NCI-H1417 treated with DMSO at 0.1 percent for 48 hours (cell line): ENCODE measurements around the gene TTLL6.
"Not testable (repeated sequence)": the region's sequence is repeated elsewhere in the genome, so short reads cannot be mapped to it uniquely, and the experiment has no call there.

Experiments
- DNase-seq: peaks from one replicate; lab custom pipeline; 2025; lab: John Stamatoyannopoulos, UW

TTLL6 gene

DNA sequence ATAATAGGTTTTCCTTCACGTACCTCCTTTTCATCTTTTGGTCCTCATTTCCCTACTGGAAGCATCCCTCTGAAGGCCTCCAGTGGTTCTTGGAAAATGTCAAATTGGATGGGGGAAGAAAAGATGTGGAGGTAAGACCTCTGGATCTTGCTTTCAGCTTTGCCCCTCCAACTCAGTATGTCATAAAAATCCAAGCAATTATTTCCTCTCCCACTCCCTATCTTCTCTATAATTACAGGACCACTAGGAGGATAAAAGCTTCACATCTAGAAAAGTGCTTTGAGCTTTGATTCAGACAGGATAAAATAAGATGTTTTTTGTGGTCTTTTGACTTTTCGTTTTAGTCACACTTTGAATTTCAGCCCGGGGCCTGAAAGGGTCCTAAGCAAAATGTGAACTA lies 1.7 kb downstream of the TTLL6 start:
- no peak for DNase-seq

DNA sequence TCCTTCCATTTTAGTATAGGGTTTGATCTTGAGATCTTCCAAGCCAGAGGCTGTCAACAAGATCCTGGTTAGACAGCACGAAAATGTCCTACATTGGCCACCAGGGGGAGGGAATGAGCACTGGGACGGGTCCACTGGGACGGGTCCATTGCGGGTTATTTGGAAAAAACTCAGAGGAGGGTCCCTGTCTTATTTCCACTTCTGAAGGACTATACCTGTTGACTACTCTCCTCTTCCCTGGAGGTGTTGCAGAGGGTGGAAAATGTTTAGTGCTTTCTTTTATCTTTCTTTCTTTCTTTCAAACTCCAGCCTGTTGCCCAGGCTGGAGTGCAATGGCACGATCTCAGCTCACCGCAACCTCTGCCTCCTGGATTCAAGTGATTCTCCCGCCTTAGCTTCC lies 2.5 kb downstream of the TTLL6 start:
- DNase-seq: no peak

DNA sequence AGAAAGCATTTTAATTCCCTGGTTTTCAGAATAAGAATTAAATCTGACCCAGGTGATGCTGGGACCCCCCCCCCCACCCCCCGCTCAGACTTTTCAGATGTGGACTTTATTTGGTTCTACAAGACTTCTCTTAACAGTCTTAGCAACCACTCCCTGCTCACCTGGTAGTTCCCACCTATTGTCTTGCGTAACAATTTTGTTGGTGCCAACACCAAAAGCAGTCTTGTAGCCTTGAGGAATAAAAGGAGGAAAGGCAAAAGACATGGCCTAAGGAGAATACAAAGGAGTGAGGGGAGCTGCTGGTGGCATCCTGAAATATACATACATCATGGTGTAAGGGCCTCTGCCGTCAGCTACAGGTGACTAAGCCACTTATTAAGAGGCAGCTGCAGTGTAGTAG lies 5.0 kb downstream of the TTLL6 start:
- no peak for DNase-seq

DNA sequence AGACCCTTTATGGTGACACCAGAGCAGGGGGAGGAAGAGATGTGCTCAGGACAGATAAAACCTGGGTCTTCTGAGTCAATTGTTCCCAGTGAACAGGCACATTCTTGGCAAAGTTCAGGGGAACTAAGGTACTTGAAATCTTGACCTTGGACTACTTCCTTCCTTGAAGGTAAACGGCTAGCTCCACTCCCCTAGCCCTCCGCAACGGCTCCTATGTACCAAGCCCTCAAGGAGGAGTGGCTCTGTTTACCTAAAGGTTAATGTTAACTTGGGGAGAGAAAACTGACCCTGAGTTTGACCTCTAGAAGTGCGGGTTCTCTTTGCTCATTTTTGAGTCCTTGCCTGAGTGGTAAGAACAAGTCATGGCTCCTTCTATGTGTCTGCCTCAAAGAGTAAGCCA lies 7.8 kb downstream of the TTLL6 start:
- DNase-seq: no peak

DNA sequence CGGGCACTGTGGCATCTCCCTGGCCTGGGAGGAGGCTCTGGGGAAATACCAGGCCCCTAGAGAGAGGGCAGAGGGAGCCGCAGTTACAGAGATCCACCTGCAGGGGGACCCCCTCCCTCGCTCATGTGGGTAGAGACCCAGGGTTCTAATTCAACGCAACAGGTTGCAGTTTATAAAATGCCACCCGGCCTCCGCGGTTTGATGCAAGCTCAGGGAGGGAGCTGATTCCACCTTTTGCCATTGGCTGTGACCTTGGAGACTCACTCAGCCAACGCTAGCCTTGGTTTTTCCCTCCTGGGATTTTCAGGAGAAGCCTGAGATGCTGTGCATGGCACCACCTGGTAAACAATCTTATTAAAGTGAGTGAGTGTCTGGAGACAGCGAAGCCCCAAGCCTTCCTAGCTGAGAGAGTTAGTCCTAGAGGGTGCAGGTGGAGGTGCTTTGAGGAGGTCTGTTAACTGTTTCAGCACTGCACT lies 12.1 kb downstream of the TTLL6 start:
- DNase-seq: no peak

DNA sequence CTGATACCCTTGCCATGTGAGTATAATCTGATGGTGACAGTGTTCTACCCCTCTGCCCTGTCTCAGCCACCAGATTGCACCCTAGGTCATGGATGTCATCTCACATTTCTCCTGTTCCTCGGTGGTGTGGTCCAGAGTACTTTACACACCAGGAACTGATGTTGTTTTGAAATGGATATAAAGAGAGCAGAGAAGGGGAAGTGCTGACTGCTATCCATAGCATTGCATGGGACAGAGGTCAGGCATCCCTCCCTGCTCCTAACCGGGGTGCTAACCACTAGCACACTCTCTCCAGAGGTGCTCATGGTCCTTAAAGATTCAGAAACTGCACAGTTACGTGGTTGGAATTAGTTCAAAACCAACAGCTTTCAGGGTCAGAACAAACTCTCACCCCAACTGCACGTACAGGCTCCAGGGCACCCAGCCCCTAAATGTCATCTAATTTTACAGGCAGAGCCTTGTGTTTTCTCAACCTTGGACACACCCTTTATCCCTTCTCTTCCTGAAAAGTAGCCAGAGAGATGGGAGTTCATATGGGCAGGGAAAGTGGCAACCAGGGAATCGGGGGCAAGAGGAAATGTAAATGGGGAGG lies 16.3 kb downstream of the TTLL6 start:
- DNase-seq: no peak

DNA sequence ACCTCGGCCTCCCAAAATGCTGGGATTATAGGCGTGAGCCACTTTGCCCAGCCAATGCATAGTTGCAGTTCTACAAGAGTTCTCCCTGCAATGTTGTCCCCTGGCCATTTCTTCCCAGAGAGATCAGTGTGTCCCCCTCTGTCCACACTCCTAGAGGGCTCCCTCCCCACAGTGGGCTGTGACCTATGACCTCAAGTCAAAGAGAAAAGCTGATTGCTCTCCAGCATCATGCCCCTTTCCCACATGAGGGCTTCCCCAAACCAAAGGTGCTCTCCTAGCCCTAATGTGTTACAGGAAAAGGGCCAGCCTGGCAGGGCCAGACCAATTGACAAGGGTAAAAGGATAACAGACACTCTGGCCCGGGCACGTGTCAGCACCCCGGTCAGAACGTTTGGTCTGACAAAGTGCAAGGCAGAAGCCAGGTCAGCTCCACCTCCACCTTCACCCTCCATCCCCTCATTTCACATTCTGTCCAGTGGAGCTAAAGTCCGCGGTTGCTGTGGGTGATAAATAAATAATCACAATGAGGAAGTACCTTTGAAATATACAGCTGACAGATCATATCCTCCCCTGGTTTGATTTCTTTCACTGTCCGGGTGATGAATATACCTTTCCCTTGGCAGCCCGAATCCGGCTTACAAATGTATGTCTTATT lies 17.8 kb downstream of the TTLL6 start:
- no peak for DNase-seq

DNA sequence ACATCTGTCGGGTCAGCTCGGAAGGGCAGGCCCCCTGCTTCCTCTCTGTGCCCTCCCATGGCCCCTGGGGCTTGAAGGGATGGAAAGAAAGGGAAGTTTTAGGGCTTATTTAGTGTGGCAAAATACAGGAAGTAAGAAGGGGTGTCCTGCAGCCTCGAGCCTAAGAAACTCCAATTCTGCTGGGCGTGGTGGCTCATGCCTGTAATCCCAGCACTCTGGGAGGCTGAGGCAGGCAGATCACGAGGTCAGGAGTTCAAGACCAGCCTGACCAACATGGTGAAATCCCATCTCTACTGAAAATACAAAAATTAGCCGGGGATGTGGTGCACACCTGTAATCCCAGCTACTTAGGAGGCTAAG lies 20.9 kb downstream of the TTLL6 start:
- DNase-seq: not testable (repeated sequence)

DNA sequence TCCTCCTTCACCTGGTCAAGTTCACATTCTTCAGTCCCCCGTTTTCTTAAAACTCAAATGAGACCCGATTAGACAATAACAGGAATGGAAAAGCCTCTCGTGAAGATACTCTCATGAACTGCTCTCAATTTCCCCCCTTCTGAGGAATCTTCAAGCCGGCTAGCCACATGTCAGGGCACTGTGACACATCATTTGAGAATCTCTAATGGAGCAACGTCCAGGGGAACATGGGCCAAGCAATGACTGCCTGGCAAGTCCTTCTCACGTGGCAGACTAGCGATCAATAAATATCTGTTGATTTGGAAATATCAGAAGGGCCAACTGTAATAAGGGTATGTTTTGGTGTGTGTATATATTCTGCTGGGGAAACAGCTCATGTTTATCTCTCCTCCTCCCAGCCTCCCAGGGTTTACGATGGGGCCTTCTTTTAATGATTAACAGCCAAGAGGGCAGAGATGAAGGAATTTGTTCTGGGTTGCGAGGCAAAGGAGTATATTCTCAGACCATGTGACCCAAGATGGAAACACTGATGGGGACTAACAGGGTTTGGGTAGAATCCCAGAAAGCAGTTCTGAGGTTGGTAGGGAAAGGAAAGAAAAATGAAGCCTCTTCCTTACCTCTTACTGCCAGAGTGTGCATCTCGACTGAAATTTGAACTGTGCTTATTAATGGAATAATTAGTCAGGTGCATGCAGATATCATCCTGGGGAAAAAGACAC lies 21.4 kb downstream of the TTLL6 start:
- DNase-seq: no peak

DNA sequence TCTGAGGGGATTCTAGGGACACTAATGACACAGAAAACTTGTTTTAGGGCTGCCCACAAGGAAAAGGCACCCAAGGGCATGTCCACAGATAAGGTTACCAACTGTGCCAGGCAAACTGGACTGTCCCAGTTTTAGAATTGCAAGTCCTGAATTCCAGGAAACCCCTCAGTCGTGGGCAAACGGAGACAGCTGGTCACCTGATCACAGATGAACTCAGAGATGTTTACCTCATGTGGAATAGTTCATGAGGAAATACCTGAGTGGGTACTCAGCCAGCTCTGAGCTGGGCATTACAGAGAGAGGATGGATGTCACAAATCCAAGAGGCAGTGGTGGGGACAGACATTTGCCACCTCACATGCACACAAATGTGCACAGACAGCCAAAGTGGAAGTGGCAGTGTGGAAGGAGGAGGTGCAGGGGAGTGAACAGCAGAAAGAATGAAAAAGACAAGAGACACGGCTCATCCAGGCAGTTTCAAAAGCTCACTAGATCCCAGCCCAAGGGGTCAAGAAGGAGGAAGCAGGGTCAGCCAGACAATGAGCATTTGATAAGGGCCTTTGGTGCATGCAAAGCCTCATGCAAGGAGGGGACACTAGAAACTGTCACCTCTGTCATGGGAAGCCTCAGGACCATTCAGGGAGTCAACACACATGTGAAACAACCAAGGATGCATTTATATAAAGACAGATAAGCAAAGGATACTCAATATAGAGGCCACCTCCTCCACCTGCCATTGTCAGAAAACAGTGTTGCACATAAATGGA lies 24.8 kb downstream of the TTLL6 start:
- DNase-seq: no peak

DNA sequence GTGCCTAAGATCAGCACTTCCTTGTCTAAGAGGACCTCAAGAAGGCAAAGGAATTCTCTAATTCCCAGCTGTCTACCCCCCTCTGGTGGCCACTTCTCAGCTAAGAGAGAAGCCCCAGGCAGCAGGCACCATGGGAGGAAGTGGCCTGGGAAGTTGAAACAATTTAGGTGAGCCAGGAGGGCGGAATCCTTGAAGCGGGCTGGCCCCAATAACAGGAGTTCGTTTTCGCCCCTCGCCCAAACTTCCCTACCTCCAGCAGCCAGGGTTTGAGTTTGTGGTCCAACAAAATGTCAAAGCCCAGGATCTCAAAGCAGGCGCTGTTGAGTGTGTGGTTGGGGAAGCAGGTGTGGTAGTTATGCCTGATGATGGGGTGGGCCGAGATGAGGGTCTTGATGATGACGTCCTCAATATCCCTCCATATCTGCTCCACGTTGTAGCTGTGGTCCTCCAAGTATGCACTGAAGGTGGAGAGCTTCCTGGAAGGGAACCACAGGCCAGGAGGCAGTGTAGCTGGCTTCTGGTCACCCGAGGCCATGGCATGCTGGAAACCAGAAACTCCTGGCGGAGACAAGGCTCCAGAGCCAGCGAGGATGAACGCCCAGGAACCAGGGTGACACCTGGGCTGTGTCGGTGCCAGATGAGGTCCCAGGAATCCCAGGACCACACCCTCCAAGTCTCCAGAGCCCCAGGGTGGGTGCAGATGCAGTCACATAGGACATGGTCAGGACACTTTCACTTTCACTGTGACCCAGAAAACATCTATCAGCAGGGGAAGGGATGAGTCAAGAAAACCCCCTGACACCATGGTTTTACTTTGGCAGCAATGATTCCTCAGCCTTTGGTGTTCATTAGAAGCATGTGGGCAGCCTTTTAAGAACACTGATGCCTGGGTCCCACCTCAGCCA lies 25.6 kb downstream of the TTLL6 start:
- no peak for DNase-seq

DNA sequence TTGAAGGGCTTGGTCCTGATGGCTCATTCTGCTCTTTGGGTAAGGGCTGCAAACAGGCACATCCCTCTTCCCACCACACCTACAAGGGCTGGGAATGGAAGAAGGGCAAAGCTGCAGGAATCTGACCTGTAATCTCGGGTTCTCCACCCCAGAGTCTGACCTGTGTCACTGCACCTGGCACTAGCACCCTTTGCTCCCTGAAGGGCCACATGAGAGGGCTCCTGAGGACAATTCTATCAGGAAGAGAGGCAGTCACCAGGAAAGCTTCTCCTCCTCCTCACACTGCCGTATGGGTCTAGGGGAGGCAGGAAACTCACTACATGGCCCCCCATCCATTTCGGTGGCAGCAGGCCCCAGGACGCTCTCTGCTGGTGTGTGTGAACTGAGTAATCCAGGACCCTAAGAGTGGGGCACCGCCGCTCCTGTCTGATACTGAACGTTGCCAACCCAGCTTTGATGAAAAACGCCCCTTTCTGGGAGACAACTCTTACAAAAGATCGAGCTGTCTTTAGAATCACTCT lies 26.4 kb downstream of the TTLL6 start:
- DNase-seq: no peak

DNA sequence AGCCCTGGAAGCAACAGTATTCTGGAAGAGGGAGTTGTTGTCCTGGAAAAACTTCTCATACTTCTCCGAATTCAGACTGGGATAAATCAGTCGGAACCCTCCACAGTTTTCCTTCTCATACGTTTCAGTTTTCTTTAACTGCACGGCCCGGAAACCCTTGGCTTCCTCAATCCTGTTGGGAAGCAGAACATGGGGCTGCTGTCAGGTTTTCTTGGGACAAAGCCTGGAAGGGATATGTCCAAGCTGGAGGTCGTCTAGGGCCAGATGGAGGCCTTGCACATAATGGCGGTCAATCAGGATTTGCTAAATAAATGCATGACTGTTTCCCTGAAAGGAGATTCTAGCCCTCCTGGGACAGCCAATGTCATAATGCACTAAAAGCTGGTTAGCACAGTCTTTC lies 29.2 kb downstream of the TTLL6 start:
- no peak for DNase-seq

DNA sequence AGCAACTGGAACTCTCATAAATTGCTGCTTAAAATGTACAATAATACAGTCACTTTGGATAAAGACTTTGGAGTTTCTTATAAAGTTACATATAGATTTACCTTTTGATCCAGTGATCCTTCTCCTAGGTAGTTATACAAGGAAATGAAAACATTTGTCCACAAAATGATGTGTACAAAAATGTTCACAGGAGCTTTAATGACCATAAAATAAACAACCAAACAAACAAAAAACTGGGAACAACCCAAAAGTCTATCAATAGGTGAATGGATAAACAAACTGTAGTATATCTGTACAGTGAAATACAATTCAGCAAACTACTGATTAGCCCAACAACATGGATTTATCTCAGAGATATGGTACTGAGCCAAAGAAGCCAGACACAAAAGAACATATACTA lies 37.6 kb downstream of the TTLL6 start:
- no peak for DNase-seq

DNA sequence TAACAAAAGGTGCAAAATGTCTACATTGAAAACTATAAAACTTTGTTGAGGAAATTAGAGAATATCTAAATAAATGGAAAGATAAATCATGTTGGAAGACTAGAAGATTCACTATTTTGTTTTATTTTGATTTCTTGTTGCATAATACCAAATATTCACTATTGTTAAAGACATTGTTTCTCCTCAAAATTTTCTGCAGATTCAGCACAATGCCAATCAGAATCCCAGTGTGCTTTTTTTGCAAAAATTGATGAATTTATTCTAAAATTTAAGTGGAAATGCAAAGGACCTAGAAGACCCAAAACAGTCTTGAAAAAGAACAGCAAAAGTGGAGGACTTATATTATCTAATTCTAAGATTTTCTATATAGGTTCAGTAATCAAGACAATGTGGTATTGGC lies 40.4 kb downstream of the TTLL6 start:
- DNase-seq: no peak

DNA sequence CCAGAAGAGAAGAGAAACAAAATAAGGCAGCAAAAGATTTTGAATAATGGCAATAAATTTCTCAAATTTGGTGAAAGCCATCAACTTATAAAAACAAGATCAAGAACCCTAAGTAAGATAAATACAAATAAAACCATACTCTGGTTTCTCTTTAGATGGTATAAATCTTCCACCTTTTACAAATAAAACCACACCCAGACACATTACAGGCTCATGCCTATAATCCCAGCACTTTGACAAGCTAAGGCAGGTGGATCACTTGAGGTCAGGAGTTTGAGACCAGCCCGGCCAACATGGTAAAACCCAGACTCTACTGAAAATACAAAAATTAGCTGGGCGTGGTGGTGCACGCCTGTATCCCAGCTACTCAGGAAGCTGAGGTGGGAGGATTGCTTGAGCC lies 43.8 kb downstream of the TTLL6 start:
- no peak for DNase-seq

DNA sequence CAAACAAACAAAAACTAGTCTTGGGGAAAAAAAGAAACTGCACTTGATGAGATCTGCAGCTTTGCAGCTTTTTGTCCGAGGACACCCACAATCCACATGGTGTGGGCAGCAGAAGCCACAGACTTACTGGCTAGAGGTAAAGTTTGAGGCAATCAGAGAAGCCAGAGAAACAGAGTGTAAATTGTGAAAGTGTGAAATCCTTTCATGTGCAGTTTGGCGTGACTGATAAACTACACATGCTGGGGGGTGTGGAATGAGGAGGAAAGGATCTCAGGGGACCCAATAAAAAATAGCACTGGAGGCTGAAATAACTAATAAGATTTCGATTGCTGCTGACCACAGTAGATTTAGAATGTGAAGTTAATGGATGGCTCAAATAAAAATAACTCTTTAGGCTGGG lies 46.1 kb downstream of the TTLL6 start:
- no peak for DNase-seq

DNA sequence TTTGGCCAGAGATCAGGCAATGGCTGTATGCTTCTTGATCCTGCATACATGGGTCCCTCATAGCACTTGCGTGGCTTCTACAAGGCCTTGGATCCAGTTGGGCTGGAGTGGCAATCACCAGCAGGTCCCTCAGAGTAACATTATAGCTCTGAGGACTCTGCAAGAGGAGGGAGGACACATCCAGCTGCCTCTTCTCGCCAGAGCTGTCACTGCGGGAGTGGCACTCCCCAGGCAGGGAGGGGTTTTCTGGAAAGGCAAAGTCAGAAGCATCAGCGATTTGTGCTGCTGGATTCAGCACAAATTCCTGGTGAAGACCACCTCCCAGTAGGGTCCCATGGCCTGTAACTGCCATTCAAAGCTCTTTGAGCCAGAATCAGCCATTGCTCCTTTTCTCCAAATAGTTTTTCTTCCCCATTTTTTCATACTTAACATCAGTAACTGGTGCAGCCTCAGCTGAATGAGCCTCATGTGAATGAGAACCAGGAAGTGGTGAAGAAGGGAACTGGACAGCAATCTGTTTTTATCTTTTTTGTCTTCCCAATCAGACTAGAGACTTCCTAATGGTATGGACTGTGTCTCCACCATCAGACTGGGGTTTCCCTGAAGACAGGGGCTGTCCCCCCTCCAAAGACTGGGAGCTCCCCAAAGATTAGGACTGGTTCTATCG lies 47.9 kb downstream of the TTLL6 start:
- DNase-seq: no peak

DNA sequence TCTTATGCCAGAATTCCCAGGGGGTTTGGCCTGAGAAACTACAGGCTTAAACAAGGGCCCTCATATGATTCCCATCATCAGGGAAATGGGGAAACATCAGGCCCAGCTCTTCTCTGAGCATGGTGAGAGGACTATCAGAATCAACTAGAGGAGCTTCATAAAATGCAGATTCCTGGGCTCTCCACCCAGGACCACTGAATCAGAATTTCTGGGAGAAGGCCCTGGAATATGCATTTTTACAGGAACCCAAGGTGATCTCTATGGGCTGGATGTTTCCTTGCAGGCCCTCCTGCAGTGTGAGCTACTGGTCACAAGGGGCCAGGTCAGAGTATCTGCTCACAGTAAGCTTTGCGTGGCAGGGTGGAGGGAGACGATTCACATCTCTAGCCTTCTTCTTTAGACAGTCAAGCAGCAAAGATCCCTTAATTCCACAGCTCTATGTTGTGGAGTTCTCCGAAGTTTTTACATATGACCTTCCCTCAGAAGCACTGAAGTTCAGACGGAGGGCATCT lies 49.7 kb downstream of the TTLL6 start:
- DNase-seq: no peak

DNA sequence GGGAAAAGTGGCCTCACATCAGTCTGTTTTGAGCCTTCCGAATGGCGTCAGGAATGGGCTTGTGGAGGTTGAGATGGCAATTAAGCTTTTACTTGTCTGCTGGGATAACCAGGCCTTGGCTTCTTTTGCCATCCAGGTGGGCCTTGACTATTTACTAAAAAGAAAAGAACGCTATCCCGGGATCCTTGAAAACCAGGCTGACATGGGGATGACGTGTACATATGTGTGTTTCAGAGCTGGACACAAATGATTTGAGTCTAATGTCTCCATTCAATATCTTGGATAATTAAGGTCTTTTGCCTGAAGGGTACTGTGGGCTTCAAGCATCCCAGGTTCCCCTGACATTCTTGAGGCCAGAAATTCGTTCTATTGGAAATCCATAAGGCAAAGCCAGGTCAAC lies 55.9 kb downstream of the TTLL6 start:
- no peak for DNase-seq

DNA sequence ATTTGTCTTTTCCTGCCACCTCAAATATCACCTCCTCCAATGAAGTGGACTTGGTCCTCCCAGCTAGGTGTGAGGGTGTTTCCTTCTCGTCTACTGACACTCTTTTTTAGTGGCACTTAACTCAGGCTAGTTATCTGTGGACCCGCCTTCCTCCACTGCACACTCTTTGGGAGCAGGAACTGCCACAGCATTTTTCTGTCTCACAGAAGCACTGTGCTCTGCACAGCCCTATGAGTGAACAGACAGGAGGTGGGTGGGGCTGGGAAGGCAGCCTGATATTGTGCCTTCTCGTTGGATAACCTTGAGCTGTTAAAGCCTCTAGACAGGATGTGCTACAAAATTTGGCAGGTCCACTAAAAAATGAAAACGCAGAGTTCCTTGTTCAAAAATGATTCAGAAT lies 56.6 kb downstream of the TTLL6 start:
- no peak for DNase-seq
